AG09319 (cell line): Measurements from ENCODE around the gene ADK.

ENCODE experiments used
- DNase-seq: peaks from one replicate; pipeline ENCODE4 v3.0.0-alpha.2; 2010; ENCODE audit warnings: low read depth; ENCODE audit errors: extremely low read depth
- TF ChIP-seq, protein P1 (sequence below): IDR thresholded peaks from 2 replicates; pipeline ENCODE4 v1.5.1; 2011; ENCODE audit warnings: low read depth, mild to moderate bottlenecking, inconsistent platforms, low read length, moderate library complexity

ADK gene

DNA sequence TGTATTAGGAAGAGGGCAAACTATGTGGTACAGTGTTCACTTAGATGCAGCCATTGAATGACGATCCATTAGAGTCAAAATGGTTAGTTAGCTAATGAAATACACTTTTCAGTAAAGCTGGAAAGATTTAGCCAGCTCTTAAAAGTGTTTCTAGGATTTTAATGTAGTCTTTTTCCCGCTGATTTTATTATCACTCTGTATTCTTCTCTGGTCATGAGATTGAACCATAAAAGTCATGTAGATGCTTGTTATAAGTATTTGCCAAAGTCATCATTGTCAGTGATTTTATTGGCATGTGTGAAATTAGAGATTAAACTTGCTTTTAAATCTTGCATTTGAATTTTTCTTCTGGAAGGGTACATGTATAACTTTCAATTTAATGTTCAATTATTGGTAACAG, 93.8 kb downstream of the ADK start:
- TF ChIP-seq, protein P1, sequence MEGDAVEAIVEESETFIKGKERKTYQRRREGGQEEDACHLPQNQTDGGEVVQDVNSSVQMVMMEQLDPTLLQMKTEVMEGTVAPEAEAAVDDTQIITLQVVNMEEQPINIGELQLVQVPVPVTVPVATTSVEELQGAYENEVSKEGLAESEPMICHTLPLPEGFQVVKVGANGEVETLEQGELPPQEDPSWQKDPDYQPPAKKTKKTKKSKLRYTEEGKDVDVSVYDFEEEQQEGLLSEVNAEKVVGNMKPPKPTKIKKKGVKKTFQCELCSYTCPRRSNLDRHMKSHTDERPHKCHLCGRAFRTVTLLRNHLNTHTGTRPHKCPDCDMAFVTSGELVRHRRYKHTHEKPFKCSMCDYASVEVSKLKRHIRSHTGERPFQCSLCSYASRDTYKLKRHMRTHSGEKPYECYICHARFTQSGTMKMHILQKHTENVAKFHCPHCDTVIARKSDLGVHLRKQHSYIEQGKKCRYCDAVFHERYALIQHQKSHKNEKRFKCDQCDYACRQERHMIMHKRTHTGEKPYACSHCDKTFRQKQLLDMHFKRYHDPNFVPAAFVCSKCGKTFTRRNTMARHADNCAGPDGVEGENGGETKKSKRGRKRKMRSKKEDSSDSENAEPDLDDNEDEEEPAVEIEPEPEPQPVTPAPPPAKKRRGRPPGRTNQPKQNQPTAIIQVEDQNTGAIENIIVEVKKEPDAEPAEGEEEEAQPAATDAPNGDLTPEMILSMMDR: no peak
- DNase-seq: no peak

DNA sequence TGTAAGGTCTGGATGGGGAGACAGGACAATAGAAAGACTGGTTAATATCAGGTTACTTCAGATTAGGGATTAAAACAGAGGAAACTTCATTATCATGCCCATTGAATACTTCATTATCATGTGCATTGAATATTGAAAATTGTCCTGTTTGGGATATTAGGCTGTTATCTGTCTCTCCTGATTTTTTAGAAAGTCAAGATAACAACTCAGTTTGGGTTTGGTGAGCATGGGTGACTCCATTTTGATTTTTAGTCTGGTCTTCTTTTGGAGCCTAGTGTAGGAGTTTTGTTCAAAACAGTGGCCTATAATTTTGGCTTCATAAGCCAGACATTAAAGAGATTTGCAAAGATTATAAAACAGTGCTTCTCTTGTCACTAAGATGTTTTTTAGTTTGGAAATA, 95.5 kb downstream of the ADK start:
- DNase-seq: no peak
- TF ChIP-seq, protein P1: no peak

DNA sequence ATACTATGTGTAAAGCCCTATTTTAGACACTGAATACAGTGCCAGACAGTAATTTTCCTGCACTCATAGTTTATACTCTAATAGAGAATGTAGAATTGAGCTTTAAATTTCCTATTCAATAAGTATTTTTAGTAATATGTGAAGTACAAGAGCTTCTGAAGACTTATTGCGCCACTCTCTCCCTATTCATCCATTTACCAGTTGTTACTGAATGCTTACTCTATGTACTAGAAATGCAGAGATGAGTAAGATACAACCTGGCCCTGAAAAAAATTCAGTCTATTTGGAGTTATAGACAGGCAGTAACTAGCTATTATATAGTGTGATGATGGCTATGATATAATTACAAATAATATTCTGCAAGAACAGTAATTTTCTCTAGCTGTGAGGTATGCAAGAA, 98.8 kb downstream of the ADK start:
- TF ChIP-seq, protein P1: no peak
- no peak for DNase-seq

DNA sequence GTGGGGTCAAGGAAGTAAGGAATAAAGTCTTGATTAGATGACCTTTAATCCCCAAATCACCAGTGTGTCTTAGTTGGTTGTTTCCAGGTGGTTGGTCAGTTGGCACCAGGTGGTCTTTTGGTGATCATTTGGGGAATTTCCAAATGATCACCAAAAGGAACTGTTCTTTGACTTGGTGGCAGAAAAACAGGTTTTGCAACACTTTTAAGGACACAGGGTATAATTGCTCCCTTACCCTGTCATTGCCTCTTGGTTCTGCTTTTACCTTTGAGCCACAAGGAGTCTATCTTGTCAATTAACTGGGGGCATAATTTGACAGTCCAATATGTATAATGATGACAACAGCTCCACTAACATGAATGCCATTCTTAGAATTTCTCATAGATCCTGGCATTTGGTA, 104.2 kb downstream of the ADK start:
- TF ChIP-seq, protein P1: no peak
- no peak for DNase-seq

DNA sequence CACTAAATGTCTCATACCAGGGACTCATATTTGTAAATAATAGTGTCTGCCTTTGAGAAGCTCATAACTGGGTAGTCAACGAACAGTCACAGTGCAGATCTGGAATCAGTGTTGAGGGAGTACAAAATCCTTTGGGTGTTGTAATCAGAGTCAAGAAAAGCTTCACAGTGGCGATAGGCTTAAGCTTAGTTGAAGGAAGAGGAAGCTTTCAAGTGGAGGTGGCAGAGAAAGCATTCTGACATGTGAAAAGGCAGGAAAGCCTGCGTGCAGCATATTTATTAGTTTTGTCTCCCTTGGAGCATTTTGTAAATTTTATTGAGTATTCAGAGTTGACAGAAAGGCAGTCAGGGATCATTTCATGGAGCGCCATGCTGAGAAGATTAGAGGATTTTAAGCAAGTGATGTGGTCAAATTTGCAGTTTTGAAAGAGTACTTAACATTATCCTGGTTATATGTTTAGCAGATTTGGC, 104.9 kb downstream of the ADK start:
- TF ChIP-seq, protein P1: no peak
- no peak for DNase-seq

DNA sequence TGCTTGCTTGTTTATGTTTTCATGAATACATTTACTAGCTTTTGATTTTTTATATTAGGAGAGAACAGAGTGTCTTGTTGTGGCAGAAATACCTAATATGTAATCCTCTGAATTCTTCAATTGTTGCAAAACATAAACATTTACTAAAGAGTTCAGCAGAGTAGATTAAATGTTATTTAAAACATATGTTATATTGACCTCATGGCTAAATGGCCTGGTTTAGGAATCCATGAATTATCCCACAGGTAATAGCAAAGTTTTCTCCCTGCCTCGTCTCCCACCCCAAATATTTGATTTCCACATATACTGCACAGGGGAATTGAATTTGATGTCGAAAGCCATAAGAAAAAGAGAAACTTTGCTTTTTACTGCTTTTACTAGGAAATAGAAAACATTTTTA, 111.8 kb downstream of the ADK start:
- peak; percentile 2 for DNase-seq
- TF ChIP-seq, protein P1: no peak

DNA sequence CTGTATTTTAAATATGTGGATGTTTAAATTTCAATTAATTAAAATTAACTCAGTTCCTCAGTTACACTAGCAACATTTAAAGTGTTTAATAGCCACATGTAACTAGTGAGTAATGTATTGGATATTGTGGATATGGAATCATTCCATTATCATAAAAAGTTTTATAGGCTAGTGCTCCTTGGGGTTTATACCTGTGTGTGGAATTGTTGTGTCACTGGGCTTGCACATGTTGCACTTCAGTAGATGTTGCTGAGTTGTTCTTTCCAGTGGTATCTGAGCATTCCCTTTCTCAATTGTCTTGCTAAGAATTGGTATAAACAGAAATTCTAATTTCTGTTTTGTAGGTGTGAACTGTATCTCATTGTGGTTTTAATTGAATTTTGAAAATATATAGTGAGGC, 113.0 kb downstream of the ADK start:
- TF ChIP-seq, protein P1: no peak
- no peak for DNase-seq
